ENCODE data around the gene BAAT. TPM values are rescaled to one million over a fixed set of nuclear protein-coding genes. Genes with fewer than 3 reads are reported as not detected.

Gene BAAT
- polyA plus RNA-seq, 1 donor (not counting 4 experiments of a cell fraction or from before 2014, with no cell fraction given) = 0.14 TPM

DNA sequence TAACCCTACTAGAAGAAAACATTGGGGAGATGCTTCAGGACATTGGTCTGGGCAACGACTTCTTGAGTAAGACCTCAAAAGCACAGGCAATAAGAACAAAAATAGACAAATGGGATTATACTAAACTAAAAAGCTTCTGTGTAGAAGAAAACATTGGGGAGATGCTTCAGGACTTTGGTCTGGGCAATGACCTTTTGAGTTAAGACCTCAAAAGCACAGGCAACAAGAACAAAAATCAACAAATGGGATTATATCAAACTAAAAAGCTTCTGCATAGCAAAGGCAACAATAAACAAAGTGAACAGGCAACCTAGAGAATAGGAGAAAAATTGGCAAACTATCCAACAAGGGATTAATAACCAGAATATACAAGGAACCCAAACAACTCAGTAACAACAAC, 9.9 kb upstream of the BAAT start:
- DNase-seq (ENCODE audit: low read depth, low spot score) (no peak), FAIRE-seq (no peak)
- Histone ChIP-seq H3K4me1 (ENCODE audit: control insufficient read depth, extremely low read depth, insufficient read depth, low read length) (peaks cover 4% of the 10 kb centered on the region), H3K4me2 (ENCODE audit: control insufficient read depth, extremely low read depth, insufficient read depth, low read depth, low read length) (no peak overlapping the region), H3K9me3 (ENCODE audit: control insufficient read depth, low read depth, low read length) (no peaks in the 10 kb centered on the region), H3K27me3 (ENCODE audit: control insufficient read depth, extremely low read depth, insufficient read depth, low read length) (no peaks in the 10 kb centered on the region), H2AFZ (ENCODE audit: control insufficient read depth, low read length) (no peak overlapping the region), H4K20me1 (ENCODE audit: control insufficient read depth, extremely low read depth, insufficient read depth, low read length) (no peaks in the 10 kb centered on the region), H3K27ac (ENCODE audit: control insufficient read depth, insufficient read depth, low read length) (no peak overlapping the region), H3K79me2 (ENCODE audit: control insufficient read depth, insufficient read depth, low read length) (peaks cover 79% of the 10 kb centered on the region), H3K36me3 (ENCODE audit: control insufficient read depth in 2 of 2, extremely low read depth in 1 of 2, insufficient read depth in 2 of 2, low read length in 2 of 2) (no peaks in the 10 kb centered on the region), H3K4me3 (ENCODE audit: control insufficient read depth in 2 of 3, extremely low read depth in 1 of 3, insufficient read depth in 2 of 3, low read depth in 1 of 3, low read length in 3 of 3) (no peak overlapping the region), H3K9ac (ENCODE audit: control insufficient read depth, extremely low read depth, insufficient read depth, low read length) (no peak overlapping the region), H3K9me1 (ENCODE audit: control insufficient read depth, extremely low read depth, insufficient read depth, low read length) (no peaks in the 10 kb centered on the region)
- dilution Hi-C loops (cut with MboI; ENCODE audit: extremely low pct_ligation_motif_present, low sequenced_read_pairs) = no loop called here
- no peak for TF ChIP-seq CTCF (optimal IDR thresholded peaks at IDR 0.05 in 1 of 3, IDR thresholded peaks at IDR 0.05 in 1 of 3, conservative IDR thresholded peaks at IDR 0.05 in 1 of 3; ENCODE audit: extremely low read depth in 1 of 3, insufficient read depth in 2 of 3, low read length in 3 of 3)
- no peak for TF ChIP-seq EZH2 (IDR thresholded peaks at IDR 0.05; ENCODE audit: low read length)

DNA sequence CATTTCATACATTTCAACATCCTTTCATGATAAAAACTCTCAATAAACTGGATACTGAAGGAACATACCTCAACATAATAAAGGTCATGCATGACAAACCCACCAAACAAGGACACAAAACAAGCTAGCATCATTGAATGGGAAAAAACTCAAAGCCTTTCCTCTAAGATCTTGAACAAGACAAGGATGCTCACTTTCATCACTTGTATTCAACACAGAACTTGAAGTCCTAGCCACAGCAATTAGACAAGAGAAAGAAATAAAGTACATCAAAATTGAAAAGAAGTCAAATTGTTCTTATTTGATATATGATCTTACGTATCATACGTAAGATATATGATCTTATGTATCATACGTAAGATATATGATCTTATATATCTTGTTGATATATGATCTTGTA, 8.3 kb upstream of the BAAT start:
- H3K4me3 ChIP-seq (ENCODE audit: control insufficient read depth in 2 of 3, extremely low read depth in 1 of 3, insufficient read depth in 2 of 3, low read depth in 1 of 3, low read length in 3 of 3) = no peak overlapping the region
- H3K79me2 ChIP-seq (ENCODE audit: control insufficient read depth, insufficient read depth, low read length) = peaks cover 68% of the 10 kb centered on the region
- no peak for FAIRE-seq
- H4K20me1 ChIP-seq (ENCODE audit: control insufficient read depth, extremely low read depth, insufficient read depth, low read length) = no peaks in the 10 kb centered on the region
- no peak for DNase-seq (ENCODE audit: low read depth, low spot score)
- H3K9ac ChIP-seq (ENCODE audit: control insufficient read depth, extremely low read depth, insufficient read depth, low read length) = no peak overlapping the region
- H3K27me3 ChIP-seq (ENCODE audit: control insufficient read depth, extremely low read depth, insufficient read depth, low read length) = no peaks in the 10 kb centered on the region
- H3K9me1 ChIP-seq (ENCODE audit: control insufficient read depth, extremely low read depth, insufficient read depth, low read length) = no peaks in the 10 kb centered on the region
- TF ChIP-seq EZH2 (IDR thresholded peaks at IDR 0.05; ENCODE audit: low read length) (no peak), CTCF (optimal IDR thresholded peaks at IDR 0.05 in 1 of 3, IDR thresholded peaks at IDR 0.05 in 1 of 3, conservative IDR thresholded peaks at IDR 0.05 in 1 of 3; ENCODE audit: extremely low read depth in 1 of 3, insufficient read depth in 2 of 3, low read length in 3 of 3) (no peak)
- peaks cover 0 to 1% of the 10 kb centered on the region in 2 experiments for H3K36me3 ChIP-seq (ENCODE audit: control insufficient read depth in 2 of 2, extremely low read depth in 1 of 2, insufficient read depth in 2 of 2, low read length in 2 of 2)
- H3K27ac ChIP-seq (ENCODE audit: control insufficient read depth, insufficient read depth, low read length) = no peak overlapping the region
- H2AFZ ChIP-seq (ENCODE audit: control insufficient read depth, low read length) = no peak overlapping the region
- dilution Hi-C loops (cut with MboI; ENCODE audit: extremely low pct_ligation_motif_present, low sequenced_read_pairs) = no loop called here
- H3K4me1 ChIP-seq (ENCODE audit: control insufficient read depth, extremely low read depth, insufficient read depth, low read length) = no peaks in the 10 kb centered on the region
- H3K9me3 ChIP-seq (ENCODE audit: control insufficient read depth, low read depth, low read length) = no peaks in the 10 kb centered on the region
- no peak overlapping the region for H3K4me2 ChIP-seq (ENCODE audit: control insufficient read depth, extremely low read depth, insufficient read depth, low read depth, low read length)

Measured in keratinocyte (primary cell).